ENCODE measurements around the gene FMN1. TPM values are rescaled to one million over a fixed set of nuclear protein-coding genes. Genes with fewer than 3 reads are reported as not detected.

The FMN1 gene
- total RNA-seq, 2 donors from 2014 or later, result 26.9 to 27.5 TPM

- Histone ChIP-seq H3K36me3 (no peaks in the 10 kb centered on the region), H3K9me3 (no peaks in the 10 kb centered on the region), H3K4me3 (no peak overlapping the region), H3K27ac (no peak overlapping the region), H3K4me1 (ENCODE audit: control insufficient read depth in 1 of 2, low read depth in 2 of 2) (no peaks in the 10 kb centered on the region), H3K27me3 (replicated peaks; ENCODE audit: insufficient read depth) (no peaks in the 10 kb centered on the region)
- DNase-seq (ENCODE audit: low spot score) (no peak), ATAC-seq (ENCODE audit: insufficient number of reproducible peaks, low FRiP score, low read depth) (no peak)
- TF ChIP-seq, protein P1, sequence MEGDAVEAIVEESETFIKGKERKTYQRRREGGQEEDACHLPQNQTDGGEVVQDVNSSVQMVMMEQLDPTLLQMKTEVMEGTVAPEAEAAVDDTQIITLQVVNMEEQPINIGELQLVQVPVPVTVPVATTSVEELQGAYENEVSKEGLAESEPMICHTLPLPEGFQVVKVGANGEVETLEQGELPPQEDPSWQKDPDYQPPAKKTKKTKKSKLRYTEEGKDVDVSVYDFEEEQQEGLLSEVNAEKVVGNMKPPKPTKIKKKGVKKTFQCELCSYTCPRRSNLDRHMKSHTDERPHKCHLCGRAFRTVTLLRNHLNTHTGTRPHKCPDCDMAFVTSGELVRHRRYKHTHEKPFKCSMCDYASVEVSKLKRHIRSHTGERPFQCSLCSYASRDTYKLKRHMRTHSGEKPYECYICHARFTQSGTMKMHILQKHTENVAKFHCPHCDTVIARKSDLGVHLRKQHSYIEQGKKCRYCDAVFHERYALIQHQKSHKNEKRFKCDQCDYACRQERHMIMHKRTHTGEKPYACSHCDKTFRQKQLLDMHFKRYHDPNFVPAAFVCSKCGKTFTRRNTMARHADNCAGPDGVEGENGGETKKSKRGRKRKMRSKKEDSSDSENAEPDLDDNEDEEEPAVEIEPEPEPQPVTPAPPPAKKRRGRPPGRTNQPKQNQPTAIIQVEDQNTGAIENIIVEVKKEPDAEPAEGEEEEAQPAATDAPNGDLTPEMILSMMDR (IDR thresholded peaks at IDR 0.05), result no peak
Observed at GRCh38 chr15:32903591-32904290, 290.8 kb downstream of the FMN1 start.

GRCh38 chr15:32901995-32902394 lies 292.5 kb downstream of the FMN1 start:
- TF ChIP-seq, protein P1 (IDR thresholded peaks at IDR 0.05), result no peak
- no peak overlapping the region for H3K27ac ChIP-seq
- H3K4me3 ChIP-seq, result no peak overlapping the region
- no peaks in the 10 kb centered on the region for H3K4me1 ChIP-seq (ENCODE audit: control insufficient read depth in 1 of 2, low read depth in 2 of 2)
- no peak for ATAC-seq (ENCODE audit: insufficient number of reproducible peaks, low FRiP score, low read depth)
- no peaks in the 10 kb centered on the region for H3K9me3 ChIP-seq
- no peaks in the 10 kb centered on the region for H3K27me3 ChIP-seq (replicated peaks; ENCODE audit: insufficient read depth)
- no peak for DNase-seq (ENCODE audit: low spot score)
- H3K36me3 ChIP-seq, result no peaks in the 10 kb centered on the region

- Histone ChIP-seq H3K4me3 (no peak overlapping the region), H3K27ac (no peak overlapping the region), H3K36me3 (no peaks in the 10 kb centered on the region), H3K27me3 (replicated peaks; ENCODE audit: insufficient read depth) (no peaks in the 10 kb centered on the region), H3K9me3 (no peaks in the 10 kb centered on the region), H3K4me1 (ENCODE audit: control insufficient read depth in 1 of 2, low read depth in 2 of 2) (no peaks in the 10 kb centered on the region)
- TF ChIP-seq, protein P1 (IDR thresholded peaks at IDR 0.05), result no peak
- no peak for DNase-seq (ENCODE audit: low spot score)
- ATAC-seq (ENCODE audit: insufficient number of reproducible peaks, low FRiP score, low read depth), result no peak
Observed at GRCh38 chr15:32901192-32901591, 293.3 kb downstream of the FMN1 start.

DNA sequence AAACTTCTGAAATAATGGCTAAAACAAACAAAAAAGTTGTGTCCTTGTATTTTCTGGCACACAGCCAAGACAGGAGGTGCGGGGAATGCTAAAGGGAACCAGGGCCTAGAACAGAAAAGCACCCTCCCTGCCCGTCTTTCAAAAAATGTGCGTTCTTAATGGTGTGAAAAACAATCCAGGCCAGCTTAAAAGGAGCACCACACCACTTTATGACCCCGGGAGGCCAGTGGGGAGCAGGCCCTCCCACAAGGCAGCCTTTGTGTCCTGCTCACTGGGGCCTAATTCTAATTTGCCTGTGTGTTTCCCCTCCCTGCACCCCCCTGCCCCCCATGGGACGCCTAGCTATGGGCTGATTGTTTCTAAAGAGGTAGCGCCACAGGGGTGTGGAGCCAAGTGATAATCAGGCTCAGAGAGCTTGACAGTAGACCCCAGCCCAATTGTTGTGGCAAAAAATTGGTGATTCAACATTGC lies 295.4 kb downstream of the FMN1 start:
- Histone ChIP-seq H3K27me3 (replicated peaks; ENCODE audit: insufficient read depth) (no peaks in the 10 kb centered on the region), H3K9me3 (no peaks in the 10 kb centered on the region), H3K36me3 (no peaks in the 10 kb centered on the region), H3K4me1 (ENCODE audit: control insufficient read depth in 1 of 2, low read depth in 2 of 2) (no peaks in the 10 kb centered on the region), H3K4me3 (no peak overlapping the region), H3K27ac (no peak overlapping the region)
- DNase-seq (ENCODE audit: low spot score) (no peak), ATAC-seq (ENCODE audit: insufficient number of reproducible peaks, low FRiP score, low read depth) (no peak)
- TF ChIP-seq, protein P1 (IDR thresholded peaks at IDR 0.05), result no peak

DNA sequence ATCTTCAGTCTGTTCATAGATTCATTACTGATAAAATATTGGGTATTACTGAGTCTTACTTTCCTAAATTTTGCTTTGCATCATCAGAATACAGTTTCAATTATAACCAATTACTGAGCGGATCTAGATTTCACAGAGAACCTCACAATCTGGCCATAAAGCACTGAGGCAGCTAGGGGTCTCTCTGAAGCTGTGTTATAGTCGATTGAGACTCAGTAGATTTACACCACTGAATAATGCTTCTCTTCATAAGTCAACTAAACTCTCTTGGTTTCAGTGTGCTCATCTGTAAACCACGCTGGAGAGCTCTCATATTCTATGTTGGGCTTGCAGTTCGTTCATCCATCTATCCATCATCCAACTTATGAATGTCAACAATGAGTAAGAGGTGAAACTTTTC lies 296.1 kb downstream of the FMN1 start:
- H3K9me3 ChIP-seq, result no peaks in the 10 kb centered on the region
- H3K4me3 ChIP-seq, result no peak overlapping the region
- H3K27ac ChIP-seq, result no peak overlapping the region
- TF ChIP-seq, protein P1 (IDR thresholded peaks at IDR 0.05), result no peak
- DNase-seq (ENCODE audit: low spot score) (no peak), ATAC-seq (ENCODE audit: insufficient number of reproducible peaks, low FRiP score, low read depth) (no peak)
- H3K27me3 ChIP-seq (replicated peaks; ENCODE audit: insufficient read depth), result no peaks in the 10 kb centered on the region
- no peaks in the 10 kb centered on the region for H3K4me1 ChIP-seq (ENCODE audit: control insufficient read depth in 1 of 2, low read depth in 2 of 2)
- H3K36me3 ChIP-seq, result no peaks in the 10 kb centered on the region
